ENCODE results near the gene ADAM33. TPM values are rescaled to one million over a fixed set of nuclear protein-coding genes. Genes with fewer than 3 reads are reported as not detected.

The ADAM33 gene
- total and polyA plus RNA-seq, 2 of the 13 experiments (the other 11 are each of a cell fraction or from before 2014, with no cell fraction given), result not detected

- no peak for DNase-seq (ENCODE audit: low spot score)
- no peak overlapping the region for H3K9ac ChIP-seq (ENCODE audit: insufficient read depth, low read depth, low read length)
- peaks cover 24% of the 10 kb centered on the region for H3K4me1 ChIP-seq (ENCODE audit: insufficient read depth, low read length)
- H3K4me2 ChIP-seq (ENCODE audit: low read depth, low read length), result no peak overlapping the region
- peak; percentile 9 for ATAC-seq
- H3K27me3 ChIP-seq (ENCODE audit: control insufficient read depth in 1 of 2, insufficient read depth in 2 of 2, low read length in 2 of 2), result peaks cover 24 to 59% of the 10 kb centered on the region in 2 experiments; a peak in 3 of 5 replicates
- WGBS (ENCODE audit: low lambda C conversion rate), result 31% methylated on average over 18 of the region's 18 CpGs
- no peak overlapping the region for H3K4me3 ChIP-seq (replicated peaks in 1 of 3; ENCODE audit: insufficient read depth in 1 of 3, low read depth in 2 of 3, low read length in 3 of 3)
- no TSS peak for BruUV-seq (replicated peaks)
- H3K27ac ChIP-seq (ENCODE audit: extremely low read length, insufficient read depth, low read length), result no peak overlapping the region
- ChIA-PET CTCF (ENCODE audit: low intra/inter-chr PET ratio, low total read pairs) (no interaction called here), POLR2A (no interaction called here)
- no peaks in the 10 kb centered on the region for H3K79me2 ChIP-seq (ENCODE audit: insufficient read depth, low read length)
- H4K20me1 ChIP-seq (ENCODE audit: insufficient read depth, low read length), result no peaks in the 10 kb centered on the region
- no peak for FAIRE-seq
- intact Hi-C loops (cut with micrococcal nuclease; ENCODE audit: unreplicated experiment) (no loop called here), in situ Hi-C loops (cut with HindIII; ENCODE audit: extremely low pct_ligation_motif_present, low pct_unique_long_range_greater_than_20kb) (no loop called here)
- H3K9me3 ChIP-seq (ENCODE audit: low read length), result peaks cover 5% of the 10 kb centered on the region; the same call in 1 of the 2 replicates
- no peak overlapping the region for H2AFZ ChIP-seq (ENCODE audit: low read length)
- no peak for TF ChIP-seq PITX1 (CRISPR knock-in tag; IDR thresholded peaks at IDR 0.05)
- no peak for TF ChIP-seq HDAC2 (CRISPR knock-in tag; IDR thresholded peaks at IDR 0.05)
- no peak for TF ChIP-seq TSC22D2 (CRISPR knock-in tag; IDR thresholded peaks at IDR 0.05; ENCODE audit: borderline replicate concordance)
- TF ChIP-seq ESRRA (CRISPR knock-in tag; IDR thresholded peaks at IDR 0.05; ENCODE audit: low read depth), result no peak
- no peak for TF ChIP-seq RFX1 (IDR thresholded peaks at IDR 0.05)
- no peak for TF ChIP-seq GFI1 (CRISPR knock-in tag; IDR thresholded peaks at IDR 0.05; ENCODE audit: borderline replicate concordance)
- no peak for TF ChIP-seq ZNF572 (CRISPR knock-in tag; IDR thresholded peaks at IDR 0.05)
- no peak for TF ChIP-seq TBX3 (IDR thresholded peaks at IDR 0.05; ENCODE audit: borderline replicate concordance)
- TF ChIP-seq XBP1 (CRISPR knock-in tag; IDR thresholded peaks at IDR 0.05), result no peak
- no peak for TF ChIP-seq MTA1 (CRISPR knock-in tag; IDR thresholded peaks at IDR 0.05; ENCODE audit: borderline replicate concordance)
- TF ChIP-seq NFIC (IDR thresholded peaks at IDR 0.05; ENCODE audit: low read length), result no peak
- no peak for TF ChIP-seq ZNF614 (CRISPR knock-in tag; IDR thresholded peaks at IDR 0.05; ENCODE audit: borderline replicate concordance)
- H3K36me3 ChIP-seq (replicated peaks in 1 of 2; ENCODE audit: control insufficient read depth in 1 of 2, insufficient read depth in 2 of 2, low read length in 2 of 2), result no peaks in the 10 kb centered on the region
Observed at GRCh38 chr20:3697588-3698305, 15.9 kb upstream of the ADAM33 start.
